GM12875 (cell line): ENCODE results near the gene LLPH.

Experiments
- H3K4me3 ChIP-seq: one replicate; pipeline ENCODE4 v1.5.1; 2011; ENCODE audit warnings: low read depth, low read length, control low read depth
- CTCF ChIP-seq: IDR thresholded peaks from 2 replicates; pipeline ENCODE4 v1.5.1; 2011; ENCODE audit warnings: low read depth, mild to moderate bottlenecking, control low read depth, inconsistent platforms, low read length, moderate library complexity, borderline replicate concordance; ENCODE audit not compliant: insufficient read depth

LLPH gene

DNA sequence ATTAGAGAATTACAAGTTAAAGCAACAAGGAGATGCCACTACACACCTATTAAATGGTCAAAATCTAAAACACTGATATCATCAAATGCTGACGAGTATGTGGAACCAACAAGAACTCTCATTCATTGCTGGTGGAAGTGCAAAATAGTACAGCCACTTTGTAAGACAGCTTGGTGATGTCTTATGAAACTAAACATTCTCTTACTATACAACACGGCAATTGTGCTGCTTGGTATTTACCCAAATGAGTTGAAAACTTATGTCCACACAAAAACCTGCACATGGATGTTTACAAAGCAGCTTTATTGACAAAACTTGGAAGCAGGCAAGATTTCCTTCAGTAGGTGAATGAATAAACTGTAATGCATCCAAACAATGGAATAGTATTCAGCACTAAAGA lies 36.0 kb upstream of the LLPH start:
- TF ChIP-seq CTCF: no peak
- no peak overlapping the region for H3K4me3 ChIP-seq

- no peak overlapping the region for H3K4me3 ChIP-seq
- TF ChIP-seq CTCF: no peak
These were observed 34.6 kb upstream of the LLPH start for GRCh38 chr12:66165141-66165540.

GRCh38 chr12:66164349-66164821 lies 33.8 kb upstream of the LLPH start:
- no peak for TF ChIP-seq CTCF
- H3K4me3 ChIP-seq: no peak overlapping the region

DNA sequence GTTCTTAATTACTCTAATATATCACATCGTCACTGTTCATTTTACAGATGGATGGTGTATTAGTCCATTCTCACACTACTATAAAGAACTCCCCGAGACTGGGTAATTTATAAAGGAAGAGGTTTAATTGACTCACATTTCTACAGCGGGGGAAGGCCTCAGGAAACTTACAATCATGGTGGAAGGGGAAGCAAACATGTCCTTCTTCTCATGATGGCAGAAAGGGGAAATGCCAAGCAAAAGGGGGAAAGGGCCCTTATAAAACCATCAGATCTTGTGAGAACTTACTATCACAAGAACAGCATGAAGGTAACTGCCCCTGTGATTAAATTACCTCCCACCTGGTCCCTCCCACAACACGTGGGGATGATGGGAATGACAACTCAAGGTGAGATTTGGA lies 32.7 kb upstream of the LLPH start:
- H3K4me3 ChIP-seq: no peak overlapping the region
- TF ChIP-seq CTCF: no peak

DNA sequence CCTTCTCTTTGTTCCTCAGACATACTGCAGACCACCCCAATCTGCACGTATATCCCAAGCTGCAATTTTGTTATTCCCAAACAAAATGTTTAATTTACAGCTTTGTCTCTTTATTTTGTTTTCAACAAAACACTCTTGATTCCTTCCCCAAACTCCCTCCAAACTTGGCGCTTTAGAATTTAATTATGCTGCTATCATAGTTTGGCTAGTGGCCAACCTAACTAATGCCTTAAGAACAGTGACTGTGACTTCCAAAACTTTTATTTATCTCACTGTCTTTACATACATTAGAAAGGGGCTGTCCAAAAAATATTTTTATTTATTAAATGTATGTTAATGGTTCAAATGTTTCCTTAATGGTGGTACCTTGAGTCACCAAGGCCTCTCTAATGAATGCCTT lies 32.2 kb upstream of the LLPH start:
- TF ChIP-seq CTCF: no peak
- H3K4me3 ChIP-seq: no peak overlapping the region

DNA sequence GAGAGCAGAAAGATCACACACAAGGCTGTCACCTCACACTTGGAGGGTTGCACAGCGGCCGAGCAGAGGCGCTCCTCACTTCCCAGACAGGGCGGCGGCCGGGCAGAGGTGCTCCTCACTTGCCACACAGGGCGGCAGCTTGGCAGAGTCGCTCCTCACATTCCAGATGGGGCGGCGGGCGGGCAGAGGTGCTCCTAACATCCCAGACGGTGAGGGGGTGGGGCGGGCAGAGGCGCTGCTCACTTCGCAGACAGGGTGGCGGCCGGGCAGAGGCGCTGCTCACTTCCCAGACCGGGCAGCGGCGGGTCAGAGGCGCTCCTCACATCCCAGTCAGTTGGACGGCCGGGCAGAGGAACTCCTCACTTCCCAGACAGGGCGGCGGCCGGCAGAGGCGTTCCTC lies 30.2 kb upstream of the LLPH start:
- H3K4me3 ChIP-seq: no peak overlapping the region
- no peak for TF ChIP-seq CTCF

GRCh38 chr12:66159123-66159522 lies 28.6 kb upstream of the LLPH start:
- TF ChIP-seq CTCF: no peak
- H3K4me3 ChIP-seq: no peak overlapping the region
